Calu3 (cell line): ENCODE results near the gene PCGF6. TPM values are rescaled to one million over a fixed set of nuclear protein-coding genes. Genes with fewer than 3 reads are reported as not detected.

ENCODE experiments used
- BruUV-seq: library from RNA; stranded (reverse); fragments of 400-500 nt; replicated peaks from 2 replicates; lab custom pipeline; 2021; lab: Mats Ljungman, UMichigan
- CTCF ChIA-PET: fragments of 300-600 bp; sonication (Branson Sonifier 250); formaldehyde crosslinking; loops from one replicate; lab custom pipeline; 2022; ENCODE audit warnings: antibody characterized with exemption; lab: Charles Lee
- DNase-seq: peaks from one replicate; pipeline ENCODE4 v3.0.0; 2022
- H3K27ac Mint-ChIP-seq: one replicate; pipeline ENCODE4 v1.8.0; 2022; ENCODE audit warnings: mixed read lengths; ENCODE audit not compliant: unreplicated experiment
- H3K27me3 Mint-ChIP-seq: one replicate; pipeline ENCODE4 v1.8.0; 2022; ENCODE audit warnings: mixed read lengths; ENCODE audit not compliant: unreplicated experiment
- H3K36me3 Mint-ChIP-seq: one replicate; pipeline ENCODE4 v1.8.0; 2022; ENCODE audit warnings: mild to moderate bottlenecking, moderate library complexity, mixed read lengths; ENCODE audit not compliant: insufficient read depth, unreplicated experiment
- H3K4me1 Mint-ChIP-seq: one replicate; pipeline ENCODE4 v1.8.0; 2022; ENCODE audit warnings: mild to moderate bottlenecking, low read depth, mixed read lengths; ENCODE audit not compliant: unreplicated experiment
- H3K4me3 Mint-ChIP-seq: one replicate; pipeline ENCODE4 v1.8.0; 2022; ENCODE audit warnings: mild to moderate bottlenecking, low read depth, moderate library complexity, mixed read lengths; ENCODE audit not compliant: unreplicated experiment
- H3K9me3 Mint-ChIP-seq: one replicate; pipeline ENCODE4 v1.8.0; 2022; ENCODE audit warnings: low read depth, mixed read lengths; ENCODE audit not compliant: unreplicated experiment
- CTCF ChIP-seq: fragments of 200-600 bp; IDR thresholded peaks from one replicate; pipeline ENCODE4 v1.8.0; 2022; ENCODE audit warnings: antibody characterized with exemption; ENCODE audit not compliant: unreplicated experiment
- intact Hi-C: fragments of 100-400 bp; cut with micrococcal nuclease; formaldehyde crosslinking; loops from one replicate; pipeline ENCODE4 v1.10.0; 2022; ENCODE audit not compliant: unreplicated experiment
- total RNA-seq: library from RNA; stranded (reverse); gene quantifications from 2 replicates; pipeline ENCODE4 v1.2.3, GENCODE V29; 2022

The PCGF6 gene
- total RNA-seq, 1 experiment from 2014 or later, result 4.8 TPM

- no peak for DNase-seq
- Mint-ChIP-seq H3K9me3 (no peaks in the 10 kb centered on the region), H3K36me3 (no peaks in the 10 kb centered on the region), H3K4me3 (no peak overlapping the region), H3K4me1 (no peaks in the 10 kb centered on the region), H3K27ac (no peak overlapping the region), H3K27me3 (no peaks in the 10 kb centered on the region)
- intact Hi-C loops, result no loop called here
- no TSS peak for BruUV-seq
- no peak for TF ChIP-seq CTCF
- CTCF ChIA-PET, result interaction anchor here (0.6 kb wide), 1 partner anchor 431 kb away, joined by 4 read pairs; no protein-coding TSS in a partner anchor
Measured at GRCh38 chr10:103287992-103288391, 62.9 kb downstream of the PCGF6 start.

GRCh38 chr10:103284170-103284569, 66.8 kb downstream of the PCGF6 start:
- CTCF ChIA-PET, result no interaction called here
- no peak overlapping the region for H3K27ac Mint-ChIP-seq
- no peaks in the 10 kb centered on the region for H3K9me3 Mint-ChIP-seq
- H3K36me3 Mint-ChIP-seq, result no peaks in the 10 kb centered on the region
- no peak overlapping the region for H3K4me3 Mint-ChIP-seq
- no peaks in the 10 kb centered on the region for H3K4me1 Mint-ChIP-seq
- no peak for DNase-seq
- peaks cover 37% of the 10 kb centered on the region for H3K27me3 Mint-ChIP-seq
- BruUV-seq, result no TSS peak
- intact Hi-C loops, result no loop called here
- TF ChIP-seq CTCF, result no peak

- peaks cover 47% of the 10 kb centered on the region for H3K27me3 Mint-ChIP-seq
- no peak for TF ChIP-seq CTCF
- H3K36me3 Mint-ChIP-seq, result no peaks in the 10 kb centered on the region
- H3K4me3 Mint-ChIP-seq, result no peak overlapping the region
- H3K4me1 Mint-ChIP-seq, result no peaks in the 10 kb centered on the region
- no TSS peak for BruUV-seq
- DNase-seq, result no peak
- no peak overlapping the region for H3K27ac Mint-ChIP-seq
- CTCF ChIA-PET, result no interaction called here
- intact Hi-C loops, result no loop called here
- H3K9me3 Mint-ChIP-seq, result no peaks in the 10 kb centered on the region
Measured at GRCh38 chr10:103282961-103283360, 68.0 kb downstream of the PCGF6 start.

GRCh38 chr10:103281753-103282152, 69.2 kb downstream of the PCGF6 start:
- no TSS peak for BruUV-seq
- intact Hi-C loops, result no loop called here
- CTCF ChIA-PET, result no interaction called here
- Mint-ChIP-seq H3K9me3 (no peaks in the 10 kb centered on the region), H3K27ac (no peak overlapping the region), H3K27me3 (peaks cover 56% of the 10 kb centered on the region), H3K36me3 (peaks cover 8% of the 10 kb centered on the region), H3K4me1 (no peaks in the 10 kb centered on the region), H3K4me3 (no peak overlapping the region)
- DNase-seq, result no peak
- TF ChIP-seq CTCF, result no peak
